Measurements from ENCODE around the gene FGGY.
A peak's percentile ranks its signal among the peaks of the same experiment; 100 is the strongest.
"Not testable (repeated sequence)": the region's sequence is repeated elsewhere in the genome, so short reads cannot be mapped to it uniquely, and the experiment has no call there.

Gene FGGY

GRCh38 chr1:59653142-59653958 lies 356.5 kb downstream of the FGGY start:
- H3K36me3 ChIP-seq (ENCODE audit: control insufficient read depth, insufficient read depth, low read length); H3K4me3 ChIP-seq (ENCODE audit: low read depth, low read length); H3K9me3 ChIP-seq (ENCODE audit: control insufficient read depth, insufficient read depth, low read length); H3K27me3 ChIP-seq (ENCODE audit: control insufficient read depth, insufficient read depth, low read length); H3K9ac ChIP-seq (ENCODE audit: low read depth, low read length); H3K4me1 ChIP-seq (ENCODE audit: control insufficient read depth, insufficient read depth, low read length); H3K27ac ChIP-seq (ENCODE audit: low read depth, low read length): not testable (repeated sequence)

- H3K9me3 ChIP-seq (ENCODE audit: control insufficient read depth, insufficient read depth, low read length) = no peaks in the 10 kb centered on the region
- H3K4me3 ChIP-seq (ENCODE audit: low read depth, low read length) = no peak overlapping the region
- no peaks in the 10 kb centered on the region for H3K27me3 ChIP-seq (ENCODE audit: control insufficient read depth, insufficient read depth, low read length)
- H3K9ac ChIP-seq (ENCODE audit: low read depth, low read length) = no peak overlapping the region
- H3K36me3 ChIP-seq (ENCODE audit: control insufficient read depth, insufficient read depth, low read length) = no peaks in the 10 kb centered on the region
- H3K27ac ChIP-seq (ENCODE audit: low read depth, low read length) = no peak overlapping the region
- no peaks in the 10 kb centered on the region for H3K4me1 ChIP-seq (ENCODE audit: control insufficient read depth, insufficient read depth, low read length)
Observed at GRCh38 chr1:59653968-59654367, 357.1 kb downstream of the FGGY start.

GRCh38 chr1:59657873-59658465 lies 361.1 kb downstream of the FGGY start:
- Histone ChIP-seq H3K9me3 (ENCODE audit: control insufficient read depth, insufficient read depth, low read length) (no peaks in the 10 kb centered on the region), H3K4me1 (ENCODE audit: control insufficient read depth, insufficient read depth, low read length) (no peaks in the 10 kb centered on the region), H3K27ac (ENCODE audit: low read depth, low read length) (no peak overlapping the region), H3K9ac (ENCODE audit: low read depth, low read length) (no peak overlapping the region), H3K4me3 (ENCODE audit: low read depth, low read length) (no peak overlapping the region), H3K36me3 (ENCODE audit: control insufficient read depth, insufficient read depth, low read length) (no peaks in the 10 kb centered on the region), H3K27me3 (ENCODE audit: control insufficient read depth, insufficient read depth, low read length) (no peaks in the 10 kb centered on the region)

- no peak overlapping the region for H3K27ac ChIP-seq (ENCODE audit: low read depth, low read length)
- H3K27me3 ChIP-seq (ENCODE audit: control insufficient read depth, insufficient read depth, low read length) = no peaks in the 10 kb centered on the region
- H3K9me3 ChIP-seq (ENCODE audit: control insufficient read depth, insufficient read depth, low read length) = no peaks in the 10 kb centered on the region
- H3K4me3 ChIP-seq (ENCODE audit: low read depth, low read length) = no peak overlapping the region
- peaks cover 13% of the 10 kb centered on the region for H3K4me1 ChIP-seq (ENCODE audit: control insufficient read depth, insufficient read depth, low read length)
- no peaks in the 10 kb centered on the region for H3K36me3 ChIP-seq (ENCODE audit: control insufficient read depth, insufficient read depth, low read length)
- H3K9ac ChIP-seq (ENCODE audit: low read depth, low read length) = no peak overlapping the region
Observed at GRCh38 chr1:59664166-59664565, 367.3 kb downstream of the FGGY start.

GRCh38 chr1:59666106-59666505 lies 369.2 kb downstream of the FGGY start:
- Histone ChIP-seq H3K9ac (ENCODE audit: low read depth, low read length) (no peak overlapping the region), H3K27ac (ENCODE audit: low read depth, low read length) (no peak overlapping the region), H3K36me3 (ENCODE audit: control insufficient read depth, insufficient read depth, low read length) (no peaks in the 10 kb centered on the region), H3K27me3 (ENCODE audit: control insufficient read depth, insufficient read depth, low read length) (no peaks in the 10 kb centered on the region), H3K4me3 (ENCODE audit: low read depth, low read length) (no peak overlapping the region), H3K4me1 (ENCODE audit: control insufficient read depth, insufficient read depth, low read length) (peaks cover 27% of the 10 kb centered on the region), H3K9me3 (ENCODE audit: control insufficient read depth, insufficient read depth, low read length) (no peaks in the 10 kb centered on the region)

GRCh38 chr1:59667020-59667419 lies 370.1 kb downstream of the FGGY start:
- Histone ChIP-seq H3K9me3 (ENCODE audit: control insufficient read depth, insufficient read depth, low read length) (no peaks in the 10 kb centered on the region), H3K4me1 (ENCODE audit: control insufficient read depth, insufficient read depth, low read length) (peaks cover 27% of the 10 kb centered on the region), H3K36me3 (ENCODE audit: control insufficient read depth, insufficient read depth, low read length) (no peaks in the 10 kb centered on the region), H3K27me3 (ENCODE audit: control insufficient read depth, insufficient read depth, low read length) (no peaks in the 10 kb centered on the region), H3K9ac (ENCODE audit: low read depth, low read length) (no peak overlapping the region), H3K4me3 (ENCODE audit: low read depth, low read length) (no peak overlapping the region), H3K27ac (ENCODE audit: low read depth, low read length) (no peak overlapping the region)

GRCh38 chr1:59669752-59670312 lies 372.9 kb downstream of the FGGY start:
- Histone ChIP-seq H3K4me1 (ENCODE audit: control insufficient read depth, insufficient read depth, low read length) (peaks cover 22% of the 10 kb centered on the region), H3K9me3 (ENCODE audit: control insufficient read depth, insufficient read depth, low read length) (no peaks in the 10 kb centered on the region), H3K36me3 (ENCODE audit: control insufficient read depth, insufficient read depth, low read length) (no peaks in the 10 kb centered on the region), H3K27ac (ENCODE audit: low read depth, low read length) (peak overlapping the region; percentile 77), H3K9ac (ENCODE audit: low read depth, low read length) (no peak overlapping the region), H3K27me3 (ENCODE audit: control insufficient read depth, insufficient read depth, low read length) (no peaks in the 10 kb centered on the region), H3K4me3 (ENCODE audit: low read depth, low read length) (no peak overlapping the region)

GRCh38 chr1:59670662-59671061 lies 373.8 kb downstream of the FGGY start:
- Histone ChIP-seq H3K36me3 (ENCODE audit: control insufficient read depth, insufficient read depth, low read length) (no peaks in the 10 kb centered on the region), H3K9ac (ENCODE audit: low read depth, low read length) (no peak overlapping the region), H3K27ac (ENCODE audit: low read depth, low read length) (peak overlapping the region; percentile 77), H3K4me1 (ENCODE audit: control insufficient read depth, insufficient read depth, low read length) (peaks cover 22% of the 10 kb centered on the region), H3K4me3 (ENCODE audit: low read depth, low read length) (no peak overlapping the region), H3K27me3 (ENCODE audit: control insufficient read depth, insufficient read depth, low read length) (no peaks in the 10 kb centered on the region), H3K9me3 (ENCODE audit: control insufficient read depth, insufficient read depth, low read length) (no peaks in the 10 kb centered on the region)

GRCh38 chr1:59671066-59671952 lies 374.4 kb downstream of the FGGY start:
- no peaks in the 10 kb centered on the region for H3K9me3 ChIP-seq (ENCODE audit: control insufficient read depth, insufficient read depth, low read length)
- no peaks in the 10 kb centered on the region for H3K27me3 ChIP-seq (ENCODE audit: control insufficient read depth, insufficient read depth, low read length)
- H3K27ac ChIP-seq (ENCODE audit: low read depth, low read length) = no peak overlapping the region
- no peaks in the 10 kb centered on the region for H3K36me3 ChIP-seq (ENCODE audit: control insufficient read depth, insufficient read depth, low read length)
- peaks cover 22% of the 10 kb centered on the region for H3K4me1 ChIP-seq (ENCODE audit: control insufficient read depth, insufficient read depth, low read length)
- H3K9ac ChIP-seq (ENCODE audit: low read depth, low read length) = no peak overlapping the region
- no peak overlapping the region for H3K4me3 ChIP-seq (ENCODE audit: low read depth, low read length)

- Histone ChIP-seq H3K9ac (ENCODE audit: low read depth, low read length) (no peak overlapping the region), H3K36me3 (ENCODE audit: control insufficient read depth, insufficient read depth, low read length) (no peaks in the 10 kb centered on the region), H3K4me1 (ENCODE audit: control insufficient read depth, insufficient read depth, low read length) (peaks cover 22% of the 10 kb centered on the region), H3K9me3 (ENCODE audit: control insufficient read depth, insufficient read depth, low read length) (no peaks in the 10 kb centered on the region), H3K27ac (ENCODE audit: low read depth, low read length) (no peak overlapping the region), H3K27me3 (ENCODE audit: control insufficient read depth, insufficient read depth, low read length) (no peaks in the 10 kb centered on the region), H3K4me3 (ENCODE audit: low read depth, low read length) (no peak overlapping the region)
Observed at GRCh38 chr1:59671953-59672305, 375.0 kb downstream of the FGGY start.
